Measurements from ENCODE around the gene TRIM9.

Gene TRIM9

DNA sequence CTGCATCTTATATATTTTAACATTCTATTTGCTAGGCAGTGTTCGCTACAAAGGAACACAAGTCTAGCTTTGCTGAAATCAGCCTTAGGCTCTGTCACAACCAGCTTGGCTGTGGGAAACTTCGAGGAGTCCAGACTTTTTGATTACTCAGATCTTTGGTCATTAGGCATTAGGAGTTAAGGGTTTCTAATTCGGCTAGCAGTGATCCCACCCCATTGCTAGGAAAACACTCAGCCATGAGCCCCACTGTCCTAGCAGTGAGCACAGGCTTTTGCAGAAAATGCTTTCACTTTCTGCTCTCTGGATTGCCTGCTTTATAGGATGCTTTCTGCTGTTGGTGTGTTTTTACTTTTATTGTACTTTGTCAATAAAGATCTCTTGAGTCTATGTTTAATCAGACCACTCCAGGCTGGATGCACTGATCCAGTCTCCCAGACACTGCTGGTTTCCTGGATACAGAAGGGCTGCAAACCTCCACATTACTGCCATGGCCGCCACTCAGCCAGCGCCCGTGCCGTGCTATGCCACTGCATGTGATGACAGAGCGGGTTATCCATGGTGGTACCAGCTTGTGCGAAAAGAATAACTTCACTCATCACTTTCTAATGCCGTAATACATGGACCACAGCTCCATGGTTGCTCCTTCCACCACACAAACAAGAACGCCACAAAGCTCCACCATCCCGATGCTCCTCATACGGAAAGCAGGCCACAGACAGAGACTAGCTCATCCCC is 109.6 kb downstream of the TRIM9 start:
- Histone ChIP-seq H3K4me3 (no peak overlapping the region), H3K27ac (no peak overlapping the region)
- no peak for DNase-seq (ENCODE audit: low spot score)
- TF ChIP-seq CTCF (IDR thresholded peaks at IDR 0.05), result no peak

- no peak for TF ChIP-seq CTCF (IDR thresholded peaks at IDR 0.05)
- no peak overlapping the region for H3K4me3 ChIP-seq
- no peak overlapping the region for H3K27ac ChIP-seq
- DNase-seq (ENCODE audit: low spot score), result no peak
Measured at GRCh38 chr14:50984036-50984710, 110.7 kb downstream of the TRIM9 start.

GRCh38 chr14:50979941-50980850 is 114.7 kb downstream of the TRIM9 start:
- no peak overlapping the region for H3K27ac ChIP-seq
- DNase-seq (ENCODE audit: low spot score), result no peak
- no peak overlapping the region for H3K4me3 ChIP-seq
- no peak for TF ChIP-seq CTCF (IDR thresholded peaks at IDR 0.05)

GRCh38 chr14:50978888-50979287 is 116.0 kb downstream of the TRIM9 start:
- H3K27ac ChIP-seq, result no peak overlapping the region
- no peak overlapping the region for H3K4me3 ChIP-seq
- TF ChIP-seq CTCF (IDR thresholded peaks at IDR 0.05), result no peak
- DNase-seq (ENCODE audit: low spot score), result no peak

- no peak overlapping the region for H3K27ac ChIP-seq
- DNase-seq (ENCODE audit: low spot score), result no peak
- TF ChIP-seq CTCF (IDR thresholded peaks at IDR 0.05), result no peak
- H3K4me3 ChIP-seq, result no peak overlapping the region
Measured at GRCh38 chr14:50978529-50978871, 116.4 kb downstream of the TRIM9 start.

DNA sequence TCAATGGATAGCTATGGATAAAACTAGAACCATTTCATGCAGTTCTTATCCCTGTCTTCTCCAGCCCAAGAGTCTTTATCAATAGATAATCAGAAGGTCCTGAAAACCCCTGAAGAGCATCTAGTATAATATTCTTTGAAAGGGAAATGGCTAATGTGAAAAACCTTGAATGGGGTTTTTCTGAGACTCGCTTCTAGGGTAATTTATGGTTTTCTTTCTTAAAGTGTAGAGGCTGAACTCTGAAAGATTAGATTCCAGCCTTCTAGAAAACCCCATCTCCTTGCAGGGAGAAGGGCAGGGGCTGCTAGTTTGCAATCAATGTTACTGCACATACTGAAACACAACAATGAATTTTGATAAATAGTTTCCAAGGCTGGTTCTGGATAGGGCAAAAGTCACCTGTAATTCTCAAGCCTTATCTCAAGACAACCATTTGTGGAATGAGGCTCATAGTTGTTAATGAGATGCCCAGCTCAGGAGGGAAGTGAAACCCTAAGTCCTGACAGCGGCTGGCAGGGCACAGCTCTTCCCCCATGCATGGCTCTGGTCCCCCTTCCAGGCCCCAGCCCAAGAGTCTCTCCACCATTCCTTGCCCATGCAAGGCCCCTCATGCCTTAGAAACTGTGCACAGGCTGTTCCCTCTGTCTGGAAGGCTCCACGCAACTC is 116.9 kb downstream of the TRIM9 start:
- no peak overlapping the region for H3K27ac ChIP-seq
- DNase-seq (ENCODE audit: low spot score), result no peak

More for the DNA sequence above, 116.9 kb downstream of the TRIM9 start:
- TF ChIP-seq CTCF (IDR thresholded peaks at IDR 0.05), result no peak
- no peak overlapping the region for H3K4me3 ChIP-seq
